T-helper 17 cell (primary cell): Measurements from ENCODE around the gene IGSF3. TPM values are rescaled to one million over a fixed set of nuclear protein-coding genes. Genes with fewer than 3 reads are reported as not detected.
"Not testable (repeated sequence)": the region's sequence is repeated elsewhere in the genome, so short reads cannot be mapped to it uniquely, and the experiment has no call there.

ENCODE experiments used
- ATAC-seq: fragments of 150-1000 bp; cut with Tn5 transposase; 2 replicates; pipeline ENCODE4 v1.10.0; 2021; ENCODE audit warnings: mild to moderate bottlenecking, moderate library complexity
- DNase-seq, 3 donors: peaks; one replicate each; pipeline versions ENCODE4 v3.0.0 to v3.0.0-alpha.2; 2020 to 2021
- H3K9me3 ChIP-seq: one replicate; pipeline ENCODE4 v1.7.0; 2013; ENCODE audit warnings: low read length, mild to moderate bottlenecking; ENCODE audit not compliant: control insufficient read depth, poor library complexity, severe bottlenecking
- H3K27ac Mint-ChIP-seq: one replicate; pipeline ENCODE4 v1.8.0; 2022; ENCODE audit warnings: mild to moderate bottlenecking, moderate library complexity, mixed read lengths
- H3K27me3 Mint-ChIP-seq: one replicate; pipeline ENCODE4 v1.8.0; 2022; ENCODE audit warnings: mixed read lengths
- H3K36me3 Mint-ChIP-seq: one replicate; pipeline ENCODE4 v1.8.0; 2022; ENCODE audit warnings: low read depth, mixed read lengths
- H3K4me1 Mint-ChIP-seq: one replicate; pipeline ENCODE4 v1.8.0; 2022; ENCODE audit warnings: mild to moderate bottlenecking, mixed read lengths
- H3K4me3 Mint-ChIP-seq: one replicate; pipeline ENCODE4 v1.8.0; 2022; ENCODE audit warnings: mild to moderate bottlenecking, moderate library complexity, mixed read lengths
- total RNA-seq, 4 donors: library from RNA in 2 of 4; stranded (reverse) in 2 of 4; gene quantifications; one replicate each; pipeline ENCODE4 v1.2.3 and lab custom pipeline; 2022 to 2026

IGSF3 gene
- total RNA-seq, 2 donors from 2014 or later = 0.02 to 0.16 TPM

- ATAC-seq, H3K9me3 ChIP-seq, H3K27me3 Mint-ChIP-seq, H3K36me3 Mint-ChIP-seq, DNase-seq, H3K27ac Mint-ChIP-seq, H3K4me3 Mint-ChIP-seq: not testable (repeated sequence)
- H3K4me1 Mint-ChIP-seq = peaks cover 11% of the 10 kb centered on the region
Measured at GRCh38 chr1:116591951-116592605, 75.5 kb downstream of the IGSF3 start.

GRCh38 chr1:116591006-116591950 is 76.3 kb downstream of the IGSF3 start:
- H3K9me3 ChIP-seq, H3K4me3 Mint-ChIP-seq, DNase-seq, H3K27me3 Mint-ChIP-seq, H3K27ac Mint-ChIP-seq, H3K36me3 Mint-ChIP-seq, ATAC-seq: not testable (repeated sequence)
- peaks cover 10% of the 10 kb centered on the region for H3K4me1 Mint-ChIP-seq

- H3K27ac Mint-ChIP-seq, H3K27me3 Mint-ChIP-seq: not testable (repeated sequence)
Measured at GRCh38 chr1:116590359-116591005, 77.1 kb downstream of the IGSF3 start.

GRCh38 chr1:116589101-116589735 is 78.3 kb downstream of the IGSF3 start:
- H3K36me3 Mint-ChIP-seq, H3K4me3 Mint-ChIP-seq: not testable (repeated sequence)

More at GRCh38 chr1:116590359-116591005, 77.1 kb downstream of the IGSF3 start:
- not testable (repeated sequence) for H3K36me3 Mint-ChIP-seq, H3K4me1 Mint-ChIP-seq, DNase-seq, ATAC-seq, H3K9me3 ChIP-seq, H3K4me3 Mint-ChIP-seq

GRCh38 chr1:116587501-116588227 is 79.9 kb downstream of the IGSF3 start:
- Mint-ChIP-seq H3K36me3 (no peaks in the 10 kb centered on the region), H3K27me3 (no peaks in the 10 kb centered on the region), H3K4me1 (no peaks in the 10 kb centered on the region), H3K4me3 (no peak overlapping the region), H3K27ac (no peak overlapping the region)
- DNase-seq (no peak), ATAC-seq (no peak)
- no peaks in the 10 kb centered on the region for H3K9me3 ChIP-seq

More at GRCh38 chr1:116589101-116589735, 78.3 kb downstream of the IGSF3 start:
- DNase-seq, ATAC-seq, H3K9me3 ChIP-seq, H3K27me3 Mint-ChIP-seq, H3K4me1 Mint-ChIP-seq, H3K27ac Mint-ChIP-seq: not testable (repeated sequence)

GRCh38 chr1:116586741-116587143 is 80.8 kb downstream of the IGSF3 start:
- no peak for ATAC-seq
- Mint-ChIP-seq H3K36me3 (no peaks in the 10 kb centered on the region), H3K4me3 (no peak overlapping the region), H3K27ac (no peak overlapping the region), H3K4me1 (no peaks in the 10 kb centered on the region), H3K27me3 (no peaks in the 10 kb centered on the region)
- no peaks in the 10 kb centered on the region for H3K9me3 ChIP-seq
- no peak for DNase-seq

GRCh38 chr1:116585886-116586285 is 81.6 kb downstream of the IGSF3 start:
- no peak overlapping the region for H3K27ac Mint-ChIP-seq
- DNase-seq (no peak), ATAC-seq (no peak)
- H3K36me3 Mint-ChIP-seq = no peaks in the 10 kb centered on the region
- no peaks in the 10 kb centered on the region for H3K9me3 ChIP-seq
- H3K4me3 Mint-ChIP-seq = no peak overlapping the region
- H3K4me1 Mint-ChIP-seq = no peaks in the 10 kb centered on the region
- no peaks in the 10 kb centered on the region for H3K27me3 Mint-ChIP-seq

GRCh38 chr1:116581323-116581885 is 86.1 kb downstream of the IGSF3 start:
- H3K4me1 Mint-ChIP-seq = peaks cover 5% of the 10 kb centered on the region
- peaks cover 15% of the 10 kb centered on the region for H3K27me3 Mint-ChIP-seq
- ATAC-seq (no peak), DNase-seq (no peak)
- H3K9me3 ChIP-seq = no peaks in the 10 kb centered on the region
- no peak overlapping the region for H3K4me3 Mint-ChIP-seq
- H3K27ac Mint-ChIP-seq = no peak overlapping the region
- H3K36me3 Mint-ChIP-seq = no peaks in the 10 kb centered on the region

GRCh38 chr1:116580446-116581322 is 86.8 kb downstream of the IGSF3 start:
- no peaks in the 10 kb centered on the region for H3K9me3 ChIP-seq
- ATAC-seq (no peak), DNase-seq (no peak)
- Mint-ChIP-seq H3K27me3 (peaks cover 17% of the 10 kb centered on the region), H3K36me3 (no peaks in the 10 kb centered on the region), H3K27ac (no peak overlapping the region), H3K4me1 (peaks cover 5% of the 10 kb centered on the region), H3K4me3 (no peak overlapping the region)

- peaks cover 12% of the 10 kb centered on the region for H3K4me1 Mint-ChIP-seq
- no peak for ATAC-seq
- DNase-seq = no peak
- peaks cover 17% of the 10 kb centered on the region for H3K27me3 Mint-ChIP-seq
- H3K9me3 ChIP-seq = no peaks in the 10 kb centered on the region
- H3K36me3 Mint-ChIP-seq = no peaks in the 10 kb centered on the region
- no peak overlapping the region for H3K27ac Mint-ChIP-seq
- peak overlapping the region; percentile 55 for H3K4me3 Mint-ChIP-seq
Measured at GRCh38 chr1:116579259-116579875, 88.2 kb downstream of the IGSF3 start.

- Mint-ChIP-seq H3K36me3 (no peaks in the 10 kb centered on the region), H3K27me3 (peaks cover 17% of the 10 kb centered on the region), H3K27ac (no peak overlapping the region), H3K4me1 (peaks cover 14% of the 10 kb centered on the region), H3K4me3 (no peak overlapping the region)
- DNase-seq (no peak), ATAC-seq (no peak)
- H3K9me3 ChIP-seq = no peaks in the 10 kb centered on the region
Measured at GRCh38 chr1:116578581-116578980, 89.0 kb downstream of the IGSF3 start.
